Natural killer cell treated with Interleukin-12 subunit alpha and Interleukin-12 subunit beta and Interleukin-15 and Interleukin-18, amount 100 ng/mL, for 72 hours (primary cell): ENCODE measurements around the gene PDE8A. TPM values are rescaled to one million over a fixed set of nuclear protein-coding genes. Genes with fewer than 3 reads are reported as not detected.

ENCODE experiments used
- ATAC-seq, 2 donors: fragments of 150-1000 bp; cut with Tn5 transposase in 1 of 2; sonication (Bioruptor Pico), chemical (Tn5 transposase) in 1 of 2; 2 replicates each; pipeline ENCODE4 v1.10.0; 2021
- DNase-seq: peaks from one replicate; pipeline ENCODE4 v3.0.0; 2022; ENCODE audit warnings: low spot score
- H3K27ac Mint-ChIP-seq, 2 donors: 1 replicate in 1 of 2; 2 replicates in 1 of 2; pipeline ENCODE4 v1.8.0; 2022; ENCODE audit warnings: mixed read lengths in 2 of 2, mild to moderate bottlenecking in 1 of 2, moderate library complexity in 1 of 2
- H3K27me3 Mint-ChIP-seq, 2 donors: 1 replicate in 1 of 2; 2 replicates in 1 of 2; pipeline ENCODE4 v1.8.0; 2022; ENCODE audit warnings: mixed read lengths in 2 of 2
- H3K36me3 Mint-ChIP-seq: one replicate; pipeline ENCODE4 v1.8.0; 2022; ENCODE audit warnings: mixed read lengths
- H3K4me1 Mint-ChIP-seq, 2 donors: 1 replicate in 1 of 2; 2 replicates in 1 of 2; pipeline ENCODE4 v1.8.0; 2022; ENCODE audit warnings: low read depth in 2 of 2, mixed read lengths in 2 of 2, mild to moderate bottlenecking in 1 of 2
- H3K4me3 Mint-ChIP-seq: one replicate; pipeline ENCODE4 v1.8.0; 2022; ENCODE audit warnings: mixed read lengths
- H3K9me3 Mint-ChIP-seq: 2 replicates; pipeline ENCODE4 v1.8.0; 2022; ENCODE audit warnings: mixed read lengths
- total RNA-seq, 2 donors: library from RNA; stranded (reverse); gene quantifications; one replicate each; pipeline ENCODE4 v1.2.3, GENCODE V29; 2022

Gene PDE8A
- total RNA-seq, 2 donors from 2014 or later: 27.0 to 32.0 TPM

DNA sequence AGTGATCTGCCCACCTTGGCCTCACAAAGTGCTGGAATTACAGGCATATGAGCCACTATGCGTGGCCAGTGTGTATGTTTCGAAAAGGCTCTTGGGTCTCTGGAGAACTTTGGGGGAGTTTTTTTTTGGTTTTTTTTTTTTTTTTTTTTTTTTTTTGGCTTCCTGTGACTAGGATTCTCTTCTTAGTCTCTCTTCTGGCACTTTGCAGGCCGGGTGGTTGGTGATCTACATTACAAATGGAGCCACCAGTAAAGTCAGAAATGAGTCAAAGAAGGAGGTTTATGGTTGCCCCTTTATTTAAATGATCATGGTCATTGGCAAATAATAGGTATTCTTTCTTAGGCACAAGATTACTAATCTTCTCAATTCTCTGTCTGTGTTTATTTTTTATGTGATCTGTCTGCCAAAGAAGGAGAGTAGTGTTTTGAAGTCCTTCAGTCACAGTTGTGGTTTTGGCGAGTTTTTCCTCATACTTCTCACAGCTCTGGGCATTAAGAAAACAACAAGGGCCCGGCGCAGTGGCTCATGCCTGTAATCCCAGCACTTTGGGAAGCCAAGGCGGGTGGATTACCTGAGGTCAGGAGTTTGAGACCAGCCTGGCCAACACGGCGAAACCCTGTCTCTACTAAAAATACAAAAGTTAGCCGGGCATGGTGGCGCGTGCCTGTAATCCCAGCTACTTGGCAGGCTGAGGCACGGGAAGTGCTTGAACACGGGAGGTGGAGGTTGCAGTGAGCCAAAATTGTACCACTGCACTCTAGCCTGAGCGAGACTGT lies 38.3 kb downstream of the PDE8A start:
- no peak overlapping the region for H3K4me3 Mint-ChIP-seq
- no peaks in the 10 kb centered on the region for H3K36me3 Mint-ChIP-seq
- ATAC-seq: peak; percentile 52 to 62
- no peaks in the 10 kb centered on the region for H3K9me3 Mint-ChIP-seq
- DNase-seq: no peak
- H3K27ac Mint-ChIP-seq: no peak overlapping the region
- H3K4me1 Mint-ChIP-seq: peaks cover 35 to 36% of the 10 kb centered on the region in 2 donors
- no peaks in the 10 kb centered on the region for H3K27me3 Mint-ChIP-seq

DNA sequence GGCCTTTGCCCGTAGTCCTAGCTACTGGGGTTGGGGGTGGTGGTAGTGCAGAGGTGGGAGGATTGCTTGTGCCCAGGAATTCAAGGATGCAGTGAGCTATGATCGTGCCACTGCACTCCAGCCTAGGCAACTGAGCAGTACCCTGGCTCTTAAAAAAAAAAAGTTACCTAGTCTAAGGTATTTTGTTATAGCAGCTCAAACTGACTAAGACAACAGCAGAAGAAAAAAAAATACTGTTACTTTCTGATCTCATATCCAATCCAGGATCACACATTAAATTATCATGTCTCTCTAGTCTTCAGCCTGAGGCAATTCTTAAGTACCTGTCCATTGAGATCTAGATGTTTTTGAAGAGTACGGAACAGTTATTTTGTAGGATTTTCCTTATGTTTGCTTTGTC lies 39.8 kb downstream of the PDE8A start:
- H3K4me3 Mint-ChIP-seq: no peak overlapping the region
- DNase-seq (no peak), ATAC-seq (no peak)
- peaks cover 37 to 42% of the 10 kb centered on the region in 2 donors for H3K4me1 Mint-ChIP-seq
- no peak overlapping the region for H3K27ac Mint-ChIP-seq
- H3K9me3 Mint-ChIP-seq: no peaks in the 10 kb centered on the region
- no peaks in the 10 kb centered on the region for H3K27me3 Mint-ChIP-seq
- H3K36me3 Mint-ChIP-seq: no peaks in the 10 kb centered on the region

DNA sequence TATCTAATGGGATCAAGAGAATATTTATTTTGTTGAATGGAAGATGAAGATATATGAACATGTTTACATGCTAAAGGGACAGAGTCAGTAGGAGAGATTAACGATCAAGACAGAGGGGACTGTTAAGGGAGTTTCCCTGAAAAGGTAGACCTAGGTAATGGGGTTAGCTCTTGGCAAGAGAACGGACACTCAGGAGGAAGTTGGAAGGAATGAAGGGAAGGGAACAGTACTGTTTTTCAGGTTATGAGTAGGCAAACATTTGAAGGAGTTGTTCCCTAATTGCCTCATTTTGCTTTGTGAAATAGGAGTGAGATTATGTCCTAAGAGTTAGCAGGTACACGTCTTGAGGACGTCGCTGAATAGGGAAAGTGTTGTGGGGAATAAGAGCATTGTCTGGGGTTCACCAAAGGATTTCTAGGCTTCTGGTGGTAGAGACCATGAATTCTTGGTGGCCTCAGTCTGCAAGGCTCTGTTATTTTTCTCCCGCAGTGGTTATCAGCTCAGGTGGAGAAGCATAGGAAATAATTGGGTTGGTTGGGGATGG lies 41.3 kb downstream of the PDE8A start:
- Mint-ChIP-seq H3K4me3 (no peak overlapping the region), H3K4me1 (peaks cover 42 to 51% of the 10 kb centered on the region in 2 donors), H3K36me3 (no peaks in the 10 kb centered on the region), H3K9me3 (no peaks in the 10 kb centered on the region), H3K27ac (no peak overlapping the region), H3K27me3 (no peaks in the 10 kb centered on the region)
- ATAC-seq: no peak
- no peak for DNase-seq

DNA sequence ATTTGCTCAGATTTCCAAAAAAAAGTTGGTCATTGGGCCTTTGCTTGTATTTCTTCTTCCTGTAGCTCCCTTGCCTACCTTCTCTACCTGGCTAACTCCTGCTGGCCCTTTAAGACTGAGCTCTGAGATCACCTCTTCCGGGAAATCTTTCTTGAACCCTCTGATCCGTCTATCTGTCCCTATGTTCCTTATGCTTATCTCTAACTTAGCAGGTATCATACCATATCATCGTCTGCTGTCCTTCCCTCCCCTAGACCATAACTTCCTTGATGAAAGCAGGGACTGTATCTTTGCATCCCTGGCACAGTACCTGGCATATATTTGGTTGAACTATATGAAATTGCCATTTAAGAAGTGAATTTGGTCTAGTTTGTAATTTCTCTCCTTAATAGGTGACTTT lies 42.3 kb downstream of the PDE8A start:
- H3K36me3 Mint-ChIP-seq: no peaks in the 10 kb centered on the region
- ATAC-seq (no peak), DNase-seq (no peak)
- peaks cover 43 to 54% of the 10 kb centered on the region in 2 donors for H3K4me1 Mint-ChIP-seq
- no peak overlapping the region for H3K27ac Mint-ChIP-seq
- peak overlapping the region; percentile 4 for H3K4me3 Mint-ChIP-seq
- H3K9me3 Mint-ChIP-seq: no peaks in the 10 kb centered on the region
- no peaks in the 10 kb centered on the region for H3K27me3 Mint-ChIP-seq

DNA sequence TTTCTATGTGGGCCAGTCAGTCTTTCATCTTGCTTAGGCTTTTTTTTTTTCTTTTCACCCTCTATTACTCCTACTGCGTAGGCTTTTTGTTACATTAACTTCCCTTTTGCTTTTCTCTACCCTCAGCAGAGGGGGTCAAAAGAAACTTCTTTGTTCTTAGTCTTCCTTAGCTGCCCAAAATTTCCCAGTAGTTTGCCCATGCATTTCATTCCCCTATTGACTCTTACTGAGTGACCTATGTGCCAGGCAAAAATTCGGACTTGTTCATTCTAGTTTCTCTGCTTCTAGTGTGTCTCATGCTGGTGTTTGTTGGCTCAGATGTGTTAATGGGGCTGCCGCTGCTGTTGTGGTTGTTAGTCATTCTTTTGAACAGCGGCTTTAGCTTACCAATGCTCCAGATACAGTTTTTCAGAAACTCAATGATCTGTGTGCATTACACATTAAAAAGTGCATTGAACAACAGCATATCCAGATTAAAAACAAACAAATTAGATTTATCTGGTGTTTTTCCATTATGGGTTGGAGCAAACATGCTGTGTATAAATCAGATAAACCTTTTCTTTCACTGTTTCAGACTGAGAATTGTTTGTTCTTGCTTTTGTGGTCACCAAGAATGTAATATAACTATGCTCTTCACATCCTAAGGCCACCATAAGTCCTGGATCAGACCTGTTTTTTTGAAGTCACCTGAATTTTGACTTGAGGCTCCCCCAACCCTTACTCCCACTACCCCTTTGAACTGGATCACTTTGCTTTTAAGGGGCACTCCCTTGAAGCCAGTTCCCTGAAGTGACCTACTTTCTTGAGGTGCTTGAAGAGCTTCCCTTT lies 43.1 kb downstream of the PDE8A start:
- DNase-seq: no peak
- H3K4me1 Mint-ChIP-seq: peaks cover 44 to 59% of the 10 kb centered on the region in 2 donors

DNA sequence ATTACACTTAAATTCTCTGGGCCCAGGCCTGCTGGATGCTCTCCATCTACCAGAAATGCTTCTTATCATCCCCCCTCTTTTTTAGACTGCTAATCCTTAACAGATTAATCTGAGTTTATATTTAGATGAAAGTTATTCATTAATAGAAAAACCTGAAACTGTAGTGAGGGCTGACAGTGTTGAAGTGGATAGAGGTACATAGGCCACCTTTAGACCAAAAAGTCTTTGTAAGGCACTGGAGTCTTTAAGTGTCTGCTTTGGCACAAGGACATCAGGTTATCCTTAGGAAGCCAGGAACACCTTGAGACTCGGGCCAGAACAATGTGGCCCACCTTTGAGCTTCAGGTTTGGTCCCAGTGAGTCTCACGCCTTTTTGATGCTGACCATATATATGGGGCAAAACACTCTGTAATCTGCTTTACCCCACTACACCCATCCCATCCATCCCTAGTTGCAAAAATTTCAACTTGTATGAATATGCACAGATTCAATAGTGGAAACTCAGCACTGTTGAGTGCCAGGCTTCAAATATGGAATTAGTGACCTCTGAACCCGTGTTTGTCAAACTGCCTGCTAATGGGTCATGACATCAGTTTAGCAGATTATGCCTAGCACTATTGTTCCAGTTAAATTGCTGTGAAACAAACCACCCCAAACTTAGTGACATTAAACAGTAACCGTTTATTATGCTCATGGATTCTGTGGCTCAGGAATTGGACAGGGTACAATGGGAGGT lies 44.0 kb downstream of the PDE8A start:
- DNase-seq (no peak), ATAC-seq (no peak)
- Mint-ChIP-seq H3K27ac (no peak overlapping the region), H3K9me3 (no peaks in the 10 kb centered on the region), H3K36me3 (no peaks in the 10 kb centered on the region), H3K4me3 (no peak overlapping the region), H3K27me3 (no peaks in the 10 kb centered on the region), H3K4me1 (peaks cover 49 to 62% of the 10 kb centered on the region in 2 donors)

More for the DNA sequence above, 43.1 kb downstream of the PDE8A start:
- Mint-ChIP-seq H3K27me3 (no peaks in the 10 kb centered on the region), H3K4me3 (peak overlapping the region; percentile 4), H3K27ac (no peak overlapping the region), H3K36me3 (no peaks in the 10 kb centered on the region), H3K9me3 (no peaks in the 10 kb centered on the region)
- ATAC-seq: peak; percentile 43 to 48

DNA sequence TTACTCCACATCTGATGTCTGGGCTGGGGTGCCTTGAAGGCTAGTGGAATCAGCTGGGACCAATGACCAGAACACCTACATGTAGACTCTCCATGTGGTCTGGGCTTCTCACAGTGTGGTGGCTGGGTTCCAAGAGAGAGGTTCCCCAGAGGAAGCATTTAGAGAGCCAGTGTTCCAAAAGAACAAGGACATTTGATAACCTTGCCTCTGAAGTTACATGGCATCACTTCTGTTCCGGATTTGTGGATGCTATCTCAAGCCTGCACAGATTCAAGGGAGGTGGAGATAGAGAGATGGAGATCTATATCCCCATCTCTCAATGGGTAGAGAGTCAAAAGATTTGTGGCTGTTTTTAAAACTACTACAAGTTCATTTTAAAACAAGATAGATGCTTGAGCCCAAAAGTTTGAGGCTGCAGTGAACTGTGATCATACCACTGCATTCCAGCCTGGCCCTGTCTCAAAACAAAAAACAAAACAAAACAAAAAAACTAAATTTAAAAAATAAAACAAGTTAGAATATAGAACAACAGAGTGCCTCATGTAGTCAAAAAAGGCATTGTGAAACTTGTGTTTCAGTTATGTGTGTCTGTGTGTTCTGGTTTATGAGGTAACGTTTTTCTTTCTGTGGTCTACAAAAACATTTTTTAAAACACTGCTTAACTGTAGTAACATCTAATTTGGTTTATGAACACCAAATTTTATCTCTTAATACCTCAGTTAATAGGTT lies 44.8 kb downstream of the PDE8A start:
- H3K9me3 Mint-ChIP-seq: no peaks in the 10 kb centered on the region
- H3K4me3 Mint-ChIP-seq: no peak overlapping the region
- DNase-seq (no peak), ATAC-seq (no peak)
- peaks cover 54 to 68% of the 10 kb centered on the region in 2 donors for H3K4me1 Mint-ChIP-seq
- no peaks in the 10 kb centered on the region for H3K27me3 Mint-ChIP-seq
- no peak overlapping the region for H3K27ac Mint-ChIP-seq
- no peaks in the 10 kb centered on the region for H3K36me3 Mint-ChIP-seq

DNA sequence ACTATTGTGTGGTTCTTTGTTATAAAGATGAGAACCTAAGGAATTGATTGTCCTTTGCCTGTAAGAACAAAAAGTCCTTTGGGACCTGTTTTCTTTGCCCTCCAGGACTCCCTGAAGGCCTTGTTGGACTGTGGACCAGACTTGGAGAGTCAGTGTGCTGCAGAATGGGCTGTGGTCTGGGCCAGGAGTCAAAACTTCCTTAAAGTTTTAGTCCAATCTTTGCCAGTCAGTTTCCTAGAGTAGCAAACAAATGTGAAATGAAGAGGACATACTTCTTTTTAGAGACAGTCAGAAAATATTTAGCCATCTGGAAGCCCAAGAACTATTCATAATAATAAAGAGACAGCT lies 45.4 kb downstream of the PDE8A start:
- Mint-ChIP-seq H3K27ac (no peak overlapping the region), H3K9me3 (no peaks in the 10 kb centered on the region), H3K4me3 (no peak overlapping the region), H3K36me3 (no peaks in the 10 kb centered on the region), H3K27me3 (no peaks in the 10 kb centered on the region), H3K4me1 (peaks cover 58 to 73% of the 10 kb centered on the region in 2 donors)
- no peak for DNase-seq
- no peak for ATAC-seq

DNA sequence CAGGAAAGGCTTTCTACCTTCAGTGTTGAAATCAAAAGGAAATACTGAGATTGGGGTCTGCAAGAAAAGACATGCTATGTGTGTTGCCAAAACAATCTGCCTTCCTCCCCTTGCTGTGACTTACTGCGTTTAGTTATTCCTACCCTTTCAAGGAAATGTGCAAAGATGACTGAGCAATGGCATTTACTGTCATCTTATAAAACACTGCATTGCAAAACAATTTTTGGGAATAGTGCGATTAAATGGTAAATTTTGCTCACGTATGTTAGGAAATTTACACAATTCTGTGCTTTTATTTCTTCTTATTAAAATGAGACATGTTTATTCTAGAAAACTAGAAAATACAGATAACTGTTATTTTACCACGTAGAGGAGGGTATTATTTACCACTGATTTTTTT lies 45.8 kb downstream of the PDE8A start:
- no peak for DNase-seq
- Mint-ChIP-seq H3K4me1 (peaks cover 58 to 74% of the 10 kb centered on the region in 2 donors), H3K36me3 (no peaks in the 10 kb centered on the region), H3K27me3 (no peaks in the 10 kb centered on the region), H3K4me3 (no peak overlapping the region), H3K9me3 (no peaks in the 10 kb centered on the region), H3K27ac (no peak overlapping the region)
- ATAC-seq: no peak

DNA sequence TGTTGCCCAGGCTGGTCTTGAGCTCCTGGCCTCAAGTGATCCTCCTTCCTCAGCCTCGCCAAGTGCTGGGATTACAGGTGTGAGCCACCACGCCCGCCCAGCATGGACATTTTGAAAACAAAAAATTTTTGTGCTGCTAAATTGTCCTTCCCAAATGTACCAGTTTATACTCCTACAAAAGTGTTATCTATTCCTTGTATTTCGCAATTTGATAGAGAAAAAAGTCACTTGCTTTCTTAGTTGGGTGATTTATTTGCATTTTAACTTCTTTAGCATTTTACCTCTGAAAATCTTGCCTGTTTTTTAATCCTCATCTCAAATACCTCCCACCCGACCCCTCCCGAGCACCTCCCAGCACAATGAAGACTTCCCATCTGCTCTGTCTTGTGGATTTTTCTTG lies 46.8 kb downstream of the PDE8A start:
- no peak for ATAC-seq
- H3K4me3 Mint-ChIP-seq: no peak overlapping the region
- DNase-seq: no peak
- H3K27me3 Mint-ChIP-seq: no peaks in the 10 kb centered on the region
- no peaks in the 10 kb centered on the region for H3K9me3 Mint-ChIP-seq
- H3K27ac Mint-ChIP-seq: no peak overlapping the region
- H3K4me1 Mint-ChIP-seq: peaks cover 56 to 71% of the 10 kb centered on the region in 2 donors
- no peaks in the 10 kb centered on the region for H3K36me3 Mint-ChIP-seq

DNA sequence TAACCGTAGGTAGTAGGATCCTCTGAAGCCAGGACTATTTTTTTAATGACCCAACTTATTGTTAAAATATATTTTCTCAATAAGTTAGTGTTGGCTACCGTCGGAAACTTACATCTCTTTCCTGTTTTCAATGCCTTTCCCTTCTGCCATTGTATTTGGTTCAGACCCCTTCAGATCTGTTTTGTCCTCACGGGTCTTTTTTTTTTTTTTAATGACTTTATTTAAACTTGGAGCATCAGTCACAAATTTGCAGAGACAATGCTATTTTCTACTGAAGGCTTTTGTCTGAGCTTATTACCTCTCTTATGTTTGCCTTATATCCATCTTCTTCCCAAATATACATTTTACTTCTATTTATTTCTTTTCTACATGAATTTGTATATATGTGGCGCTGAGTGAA lies 47.6 kb downstream of the PDE8A start:
- Mint-ChIP-seq H3K9me3 (no peaks in the 10 kb centered on the region), H3K36me3 (no peaks in the 10 kb centered on the region), H3K4me1 (peaks cover 49 to 64% of the 10 kb centered on the region in 2 donors), H3K27me3 (no peaks in the 10 kb centered on the region), H3K4me3 (no peak overlapping the region), H3K27ac (peak overlapping the region in 1 of 2 donors; percentile 29)
- DNase-seq (no peak), ATAC-seq (no peak)

DNA sequence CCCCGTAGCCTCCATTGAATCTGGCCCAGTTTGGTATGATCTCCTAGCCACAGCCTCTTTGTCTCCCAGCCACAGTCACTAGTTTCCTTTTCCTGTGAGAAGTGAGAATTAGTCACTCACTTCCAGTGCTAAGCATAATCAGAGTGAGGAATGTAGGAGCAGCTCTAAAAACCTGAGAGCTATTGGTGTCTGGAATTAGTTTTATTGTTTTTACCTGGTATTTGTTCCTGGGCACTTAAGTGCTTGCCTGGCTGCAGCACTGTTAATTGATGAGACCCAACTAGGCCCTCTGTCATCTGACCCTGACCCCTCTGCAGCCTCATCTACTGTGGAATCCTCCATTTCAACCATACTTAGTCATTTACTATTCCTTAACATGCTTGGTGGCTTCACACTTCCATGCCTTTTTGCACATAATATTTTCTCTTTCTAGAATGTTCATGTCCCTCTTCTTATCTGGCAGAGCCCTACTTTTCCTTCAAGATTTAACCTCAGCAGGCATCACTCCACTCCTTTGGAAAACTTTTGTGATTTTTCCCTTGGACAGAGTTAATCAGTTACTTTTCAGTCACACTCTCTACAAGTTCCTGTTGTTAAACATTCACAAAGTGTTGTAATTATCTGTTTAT lies 48.8 kb downstream of the PDE8A start:
- Mint-ChIP-seq H3K9me3 (no peaks in the 10 kb centered on the region), H3K36me3 (no peaks in the 10 kb centered on the region), H3K27me3 (no peaks in the 10 kb centered on the region), H3K4me3 (peak overlapping the region; percentile 68), H3K4me1 (peaks cover 40 to 58% of the 10 kb centered on the region in 2 donors), H3K27ac (peak overlapping the region; percentile 26 to 27)
- ATAC-seq: peak; percentile 84 to 85
- DNase-seq: no peak
